Astrocyte (in vitro differentiated cells and primary cell): ENCODE results near the gene PTGES3.

Experiments used
- EZH2 ChIP-seq: IDR thresholded peaks from 2 replicates; pipeline ENCODE4 v1.6.1; 2012; ENCODE audit warnings: mild to moderate bottlenecking, low read length, inconsistent platforms; ENCODE audit not compliant: insufficient read depth
- TF ChIP-seq, protein P1 (sequence below): IDR thresholded peaks from 2 replicates; pipeline ENCODE4 v1.5.1; 2011; ENCODE audit warnings: low read depth, mild to moderate bottlenecking, inconsistent platforms, low read length, moderate library complexity; ENCODE audit not compliant: insufficient read depth

- TF ChIP-seq, protein P1, sequence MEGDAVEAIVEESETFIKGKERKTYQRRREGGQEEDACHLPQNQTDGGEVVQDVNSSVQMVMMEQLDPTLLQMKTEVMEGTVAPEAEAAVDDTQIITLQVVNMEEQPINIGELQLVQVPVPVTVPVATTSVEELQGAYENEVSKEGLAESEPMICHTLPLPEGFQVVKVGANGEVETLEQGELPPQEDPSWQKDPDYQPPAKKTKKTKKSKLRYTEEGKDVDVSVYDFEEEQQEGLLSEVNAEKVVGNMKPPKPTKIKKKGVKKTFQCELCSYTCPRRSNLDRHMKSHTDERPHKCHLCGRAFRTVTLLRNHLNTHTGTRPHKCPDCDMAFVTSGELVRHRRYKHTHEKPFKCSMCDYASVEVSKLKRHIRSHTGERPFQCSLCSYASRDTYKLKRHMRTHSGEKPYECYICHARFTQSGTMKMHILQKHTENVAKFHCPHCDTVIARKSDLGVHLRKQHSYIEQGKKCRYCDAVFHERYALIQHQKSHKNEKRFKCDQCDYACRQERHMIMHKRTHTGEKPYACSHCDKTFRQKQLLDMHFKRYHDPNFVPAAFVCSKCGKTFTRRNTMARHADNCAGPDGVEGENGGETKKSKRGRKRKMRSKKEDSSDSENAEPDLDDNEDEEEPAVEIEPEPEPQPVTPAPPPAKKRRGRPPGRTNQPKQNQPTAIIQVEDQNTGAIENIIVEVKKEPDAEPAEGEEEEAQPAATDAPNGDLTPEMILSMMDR: no peak
- no peak for TF ChIP-seq EZH2
These were observed 46.9 kb downstream of the PTGES3 start for GRCh38 chr12:56641219-56641618.
